MM.1S (cell line): ENCODE measurements around the gene HYPK.
"Not testable (repeated sequence)": the region's sequence is repeated elsewhere in the genome, so short reads cannot be mapped to it uniquely, and the experiment has no call there.

Experiments used
- EZH2 ChIP-seq: fragments of 300-600 bp; sonication (generic); optimal IDR thresholded peaks from 2 replicates; pipeline ENCODE3; 2017; ENCODE audit warnings: low read depth, mild to moderate bottlenecking, antibody characterized with exemption, low read length, mixed read lengths
- EZH2phosphoT487 ChIP-seq: fragments of 300-600 bp; sonication (generic); IDR thresholded peaks from 2 replicates; pipeline ENCODE4 v1.6.1; 2018; ENCODE audit warnings: antibody characterized with exemption, low read length
- TF ChIP-seq, protein P1 (sequence below): fragments of 300-600 bp; sonication (generic); IDR thresholded peaks from 2 replicates; pipeline ENCODE4 v1.5.1; 2016; ENCODE audit warnings: antibody characterized with exemption, low read length, mixed read lengths

DNA sequence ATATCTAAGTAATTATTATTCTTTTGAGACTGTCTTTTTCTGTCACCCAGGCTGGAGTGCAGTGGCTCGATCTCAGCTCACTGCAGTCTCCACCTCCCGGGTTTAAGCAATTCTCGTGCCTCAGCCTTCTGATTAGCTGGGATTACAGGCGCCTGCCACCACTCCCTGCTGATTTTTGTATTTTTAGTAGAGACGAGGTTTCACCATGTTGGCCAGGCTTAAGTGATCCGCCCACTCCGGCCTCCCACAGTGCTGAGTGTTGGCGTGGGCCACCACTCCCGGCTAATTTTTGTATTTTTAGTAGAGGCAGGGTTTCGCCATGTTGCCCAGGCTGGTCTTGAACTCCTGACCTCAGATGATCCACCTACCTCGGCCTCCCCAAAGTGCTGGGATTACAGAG is 24.9 kb downstream of the HYPK start:
- TF ChIP-seq, protein P1, sequence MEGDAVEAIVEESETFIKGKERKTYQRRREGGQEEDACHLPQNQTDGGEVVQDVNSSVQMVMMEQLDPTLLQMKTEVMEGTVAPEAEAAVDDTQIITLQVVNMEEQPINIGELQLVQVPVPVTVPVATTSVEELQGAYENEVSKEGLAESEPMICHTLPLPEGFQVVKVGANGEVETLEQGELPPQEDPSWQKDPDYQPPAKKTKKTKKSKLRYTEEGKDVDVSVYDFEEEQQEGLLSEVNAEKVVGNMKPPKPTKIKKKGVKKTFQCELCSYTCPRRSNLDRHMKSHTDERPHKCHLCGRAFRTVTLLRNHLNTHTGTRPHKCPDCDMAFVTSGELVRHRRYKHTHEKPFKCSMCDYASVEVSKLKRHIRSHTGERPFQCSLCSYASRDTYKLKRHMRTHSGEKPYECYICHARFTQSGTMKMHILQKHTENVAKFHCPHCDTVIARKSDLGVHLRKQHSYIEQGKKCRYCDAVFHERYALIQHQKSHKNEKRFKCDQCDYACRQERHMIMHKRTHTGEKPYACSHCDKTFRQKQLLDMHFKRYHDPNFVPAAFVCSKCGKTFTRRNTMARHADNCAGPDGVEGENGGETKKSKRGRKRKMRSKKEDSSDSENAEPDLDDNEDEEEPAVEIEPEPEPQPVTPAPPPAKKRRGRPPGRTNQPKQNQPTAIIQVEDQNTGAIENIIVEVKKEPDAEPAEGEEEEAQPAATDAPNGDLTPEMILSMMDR, result not testable (repeated sequence)
- TF ChIP-seq EZH2, EZH2phosphoT487: not testable (repeated sequence)
